Measurements from ENCODE around the gene TNP2. TPM values are rescaled to one million over a fixed set of nuclear protein-coding genes. Genes with fewer than 3 reads are reported as not detected.

Gene TNP2
- total and polyA plus RNA-seq, 2 of the 4 experiments (the other 2 are of a cell fraction) = not detected

GRCh38 chr16:11295672-11296071, 26.5 kb upstream of the TNP2 start:
- ChIA-PET POLR2A (ENCODE audit: unreplicated experiment) (no interaction called here), CTCF (no interaction called here)

More at GRCh38 chr16:11295672-11296071, 26.5 kb upstream of the TNP2 start:
- H3K79me1 ChIP-seq (ENCODE audit: low read depth in 1 of 2, low read length in 2 of 2) = no peaks in the 10 kb centered on the region
- intact Hi-C loops (cut with micrococcal nuclease) = loop anchor here (5.0 kb wide), 1 partner anchor 57 kb away; no protein-coding TSS in a partner anchor
- no peak overlapping the region for H3K27ac ChIP-seq (ENCODE audit: insufficient read depth, low read length)
- in situ Hi-C loops (cut with MboI; ENCODE audit: low sequenced_read_pairs) = no loop called here
- no TSS peak for BruUV-seq (replicated peaks)
- H2BK15ac ChIP-seq (ENCODE audit: low read depth, low read length) = no peak overlapping the region
- no peak overlapping the region for H3K23ac ChIP-seq (ENCODE audit: low read depth, low read length)
- no peaks in the 10 kb centered on the region for H3K9me3 ChIP-seq (ENCODE audit: control insufficient read depth, insufficient read depth, low read length)
- H3K9me1 ChIP-seq (ENCODE audit: insufficient read depth, low read length) = no peaks in the 10 kb centered on the region
- no peak for ATAC-seq (ENCODE audit: low read depth)
- H3K4ac ChIP-seq (ENCODE audit: low read depth, low read length) = no peak overlapping the region
- no peak overlapping the region for H4K8ac ChIP-seq (ENCODE audit: low read depth in 2 of 2, low read length in 2 of 2)
- dilution Hi-C loops (cut with HindIII; ENCODE audit: low sequenced_read_pairs, unreplicated experiment) = no loop called here
- H2BK5ac ChIP-seq (ENCODE audit: low read depth, low read length, poor library complexity, severe bottlenecking) = no peak overlapping the region
- no peak overlapping the region for H2AK9ac ChIP-seq (replicated peaks; ENCODE audit: low read depth, low read length, poor library complexity)
- H3K14ac ChIP-seq (replicated peaks; ENCODE audit: low read depth, low read length) = no peak overlapping the region
- no peak overlapping the region for H2BK20ac ChIP-seq (ENCODE audit: low read depth, low read length)
- H2AFZ ChIP-seq (replicated peaks; ENCODE audit: low read length, poor library complexity) = no peak overlapping the region
- no peak overlapping the region for H3K9ac ChIP-seq (ENCODE audit: low read depth, low read length)
- H3K4me3 ChIP-seq (ENCODE audit: insufficient read depth, low read depth, low read length) = no peak overlapping the region
- H4K20me1 ChIP-seq (ENCODE audit: insufficient read depth, low read length) = no peaks in the 10 kb centered on the region
- H3K4me2 ChIP-seq (ENCODE audit: low read depth, low read length) = no peak overlapping the region
- no peak overlapping the region for H3K56ac ChIP-seq (ENCODE audit: extremely low read depth, insufficient read depth, low read length)
- H4K5ac ChIP-seq (ENCODE audit: low read depth, low read length) = no peak overlapping the region
- DNase-seq = no peak
- H2BK120ac ChIP-seq (ENCODE audit: low read depth, low read length) = no peak overlapping the region
- no peak for TF ChIP-seq BHLHE40 (IDR thresholded peaks at IDR 0.05; ENCODE audit: low read depth, low read length)
- TF ChIP-seq, protein P1, sequence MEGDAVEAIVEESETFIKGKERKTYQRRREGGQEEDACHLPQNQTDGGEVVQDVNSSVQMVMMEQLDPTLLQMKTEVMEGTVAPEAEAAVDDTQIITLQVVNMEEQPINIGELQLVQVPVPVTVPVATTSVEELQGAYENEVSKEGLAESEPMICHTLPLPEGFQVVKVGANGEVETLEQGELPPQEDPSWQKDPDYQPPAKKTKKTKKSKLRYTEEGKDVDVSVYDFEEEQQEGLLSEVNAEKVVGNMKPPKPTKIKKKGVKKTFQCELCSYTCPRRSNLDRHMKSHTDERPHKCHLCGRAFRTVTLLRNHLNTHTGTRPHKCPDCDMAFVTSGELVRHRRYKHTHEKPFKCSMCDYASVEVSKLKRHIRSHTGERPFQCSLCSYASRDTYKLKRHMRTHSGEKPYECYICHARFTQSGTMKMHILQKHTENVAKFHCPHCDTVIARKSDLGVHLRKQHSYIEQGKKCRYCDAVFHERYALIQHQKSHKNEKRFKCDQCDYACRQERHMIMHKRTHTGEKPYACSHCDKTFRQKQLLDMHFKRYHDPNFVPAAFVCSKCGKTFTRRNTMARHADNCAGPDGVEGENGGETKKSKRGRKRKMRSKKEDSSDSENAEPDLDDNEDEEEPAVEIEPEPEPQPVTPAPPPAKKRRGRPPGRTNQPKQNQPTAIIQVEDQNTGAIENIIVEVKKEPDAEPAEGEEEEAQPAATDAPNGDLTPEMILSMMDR (conservative IDR thresholded peaks at IDR 0.05; ENCODE audit: low read depth, low read length) = no peak
- no peak overlapping the region for H3K18ac ChIP-seq (ENCODE audit: low read depth, low read length)
- no peak overlapping the region for H4K91ac ChIP-seq (ENCODE audit: insufficient read depth, low read depth, low read length)
- H3K4me1 ChIP-seq (ENCODE audit: control insufficient read depth, insufficient read depth, low read length) = peaks cover 10% of the 10 kb centered on the region
- H3K27me3 ChIP-seq (ENCODE audit: control insufficient read depth, insufficient read depth, low read length) = no peaks in the 10 kb centered on the region
- WGBS, 2 experiments (ENCODE audit: extremely low coverage in 2 of 2, insufficient read length in 1 of 2) = 100% methylated on average over 2 of the region's 4 CpGs; no CpG with 5 or more reads in 1 of the 2 experiments
- H3K36me3 ChIP-seq (ENCODE audit: control insufficient read depth, insufficient read depth, low read length) = no peaks in the 10 kb centered on the region
- H2AK5ac ChIP-seq (ENCODE audit: low read depth, low read length) = no peak overlapping the region
